Right lobe of liver (tissue), 4 donors: ENCODE results near the gene SEPTIN7.

Source experiments
- POLR2A ChIP-seq: fragments of 450-650 bp; IDR thresholded peaks from one replicate; pipeline ENCODE4 v1.6.1; 2017; ENCODE audit warnings: antibody characterized with exemption, mild to moderate bottlenecking
- TF ChIP-seq, protein P1 (sequence below), 4 donors: fragments of 200-600 bp in 3 of 4; fragments of 450-650 bp in 1 of 4; IDR thresholded peaks; one replicate each; pipeline versions ENCODE4 v1.5.1 to v1.8.0; 2016 to 2022; ENCODE audit warnings: antibody characterized with exemption in 4 of 4, mild to moderate bottlenecking in 2 of 4
- donor health status: DM: no; HTN: no; CAD: no.
- donor health status: DM: no; HTN: no; CAD: no.
- donor health status: DM: no; HTN: yes; CAD: no.

- TF ChIP-seq, protein P1, sequence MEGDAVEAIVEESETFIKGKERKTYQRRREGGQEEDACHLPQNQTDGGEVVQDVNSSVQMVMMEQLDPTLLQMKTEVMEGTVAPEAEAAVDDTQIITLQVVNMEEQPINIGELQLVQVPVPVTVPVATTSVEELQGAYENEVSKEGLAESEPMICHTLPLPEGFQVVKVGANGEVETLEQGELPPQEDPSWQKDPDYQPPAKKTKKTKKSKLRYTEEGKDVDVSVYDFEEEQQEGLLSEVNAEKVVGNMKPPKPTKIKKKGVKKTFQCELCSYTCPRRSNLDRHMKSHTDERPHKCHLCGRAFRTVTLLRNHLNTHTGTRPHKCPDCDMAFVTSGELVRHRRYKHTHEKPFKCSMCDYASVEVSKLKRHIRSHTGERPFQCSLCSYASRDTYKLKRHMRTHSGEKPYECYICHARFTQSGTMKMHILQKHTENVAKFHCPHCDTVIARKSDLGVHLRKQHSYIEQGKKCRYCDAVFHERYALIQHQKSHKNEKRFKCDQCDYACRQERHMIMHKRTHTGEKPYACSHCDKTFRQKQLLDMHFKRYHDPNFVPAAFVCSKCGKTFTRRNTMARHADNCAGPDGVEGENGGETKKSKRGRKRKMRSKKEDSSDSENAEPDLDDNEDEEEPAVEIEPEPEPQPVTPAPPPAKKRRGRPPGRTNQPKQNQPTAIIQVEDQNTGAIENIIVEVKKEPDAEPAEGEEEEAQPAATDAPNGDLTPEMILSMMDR (IDR thresholded peaks at IDR 0.05), result no peak
- no peak for TF ChIP-seq POLR2A
Measured at GRCh38 chr7:35771776-35772175, 29.1 kb upstream of the SEPTIN7 start.
